K562 (cell line): ENCODE data around the gene GPR27. TPM values are rescaled to one million over a fixed set of nuclear protein-coding genes. Genes with fewer than 3 reads are reported as not detected.

Experiments used
- ATAC-seq: fragments of 200-7000 bp; cut with Tn5 transposase; 3 replicates; pipeline ENCODE4 v1.9.1; 2020; ENCODE audit warnings: moderate library complexity
- BruUV-seq: library from RNA; stranded (reverse); fragments of 400-500 nt; replicated peaks from 2 replicates; lab custom pipeline; 2021; lab: Mats Ljungman, UMichigan
- CTCF ChIA-PET: fragments of 300-600 bp; formaldehyde crosslinking; extraction: SDS; loops from one replicate; lab custom pipeline; 2021; ENCODE audit warnings: low intra/inter-chr PET ratio; lab: Yijun Ruan, JAX
- POLR2A ChIA-PET: fragments of 300-600, 350-650 bp; sonication (Branson Sonifier 250); formaldehyde crosslinking; extraction: SDS; loops from one replicate; lab custom pipeline; 2021; ENCODE audit warnings: antibody characterized with exemption, inconsistent platforms; lab: Yijun Ruan, JAX
- DNase-seq, 4 experiments: peaks; one replicate each; pipeline versions ENCODE4 v3.0.0 to v3.0.0-alpha.2; 2011 to 2018; ENCODE audit warnings: low spot score in 3 of 4, mixed read lengths in 3 of 4; ENCODE audit errors: extremely low read depth in 1 of 4
- FAIRE-seq: peaks from 2 replicates; lab custom pipeline; 2011; peaks lifted over from hg19 to GRCh38; lab: Jason Lieb, UNC
- H2AFZ ChIP-seq: 2 replicates; pipeline ENCODE4 v1.6.0; 2011; ENCODE audit warnings: low read depth, low read length, control low read depth, inconsistent platforms
- H3K27ac ChIP-seq: fragments of 200-600 bp; 3 replicates; pipeline ENCODE4 v1.8.0; 2011; ENCODE audit warnings: low read depth, mild to moderate bottlenecking, control low read depth, inconsistent platforms, low read length, moderate library complexity, mixed read lengths; ENCODE audit errors: extremely low read depth
- H3K27me3 ChIP-seq, 2 experiments: fragments of 300-600 bp in 1 of 2; 2 replicates in 1 of 2; 3 replicates in 1 of 2; pipeline versions ENCODE4 v1.6.0 to v1.8.0; 2011; ENCODE audit warnings: inconsistent platforms in 2 of 2, low read length in 2 of 2, mild to moderate bottlenecking in 1 of 2, mixed read lengths in 1 of 2, moderate library complexity in 1 of 2; ENCODE audit not compliant: control insufficient read depth in 2 of 2, insufficient read depth in 2 of 2
- H3K36me3 ChIP-seq: fragments of 300-600 bp; 3 replicates; pipeline ENCODE4 v1.8.0; 2011; ENCODE audit warnings: mild to moderate bottlenecking, low read length, inconsistent platforms; ENCODE audit not compliant: control insufficient read depth, insufficient read depth
- H3K4me1 ChIP-seq, 2 experiments: fragments of 200-600 bp in 1 of 2; replicated peaks in 1 of 2; 2 replicates in 1 of 2; 3 replicates in 1 of 2; pipeline versions ENCODE4 v1.5.1 to v1.8.0; 2011; ENCODE audit warnings: inconsistent platforms in 2 of 2, low read length in 2 of 2, mild to moderate bottlenecking in 1 of 2, mixed read lengths in 1 of 2, moderate library complexity in 1 of 2; ENCODE audit not compliant: control insufficient read depth in 2 of 2, insufficient read depth in 2 of 2
- H3K4me2 ChIP-seq: 2 replicates; pipeline ENCODE4 v1.6.1; 2011; ENCODE audit warnings: low read length, control low read depth, inconsistent platforms, mixed read lengths; ENCODE audit not compliant: insufficient read depth
- H3K4me3 ChIP-seq: fragments of 200-600 bp; sonication (generic), shearing (Covaris generic); 2 replicates; pipeline ENCODE4 v1.5.1; 2016; ENCODE audit warnings: control low read depth, inconsistent platforms
- H3K79me2 ChIP-seq: fragments of 200-600 bp; 3 replicates; pipeline ENCODE4 v1.8.0; 2011; ENCODE audit warnings: low read length, inconsistent platforms; ENCODE audit not compliant: control insufficient read depth, insufficient read depth
- H3K9ac ChIP-seq, 2 experiments: 2 replicates each; pipeline versions ENCODE4 v1.6.0 to v1.6.1; 2011; ENCODE audit warnings: low read depth in 2 of 2, low read length in 2 of 2, control low read depth in 1 of 2, inconsistent platforms in 1 of 2, mild to moderate bottlenecking in 1 of 2, mixed read lengths in 1 of 2; ENCODE audit not compliant: insufficient read depth in 1 of 2
- H3K9me1 ChIP-seq: one replicate; pipeline ENCODE4 v1.6.0; 2011; ENCODE audit warnings: inconsistent platforms, mild to moderate bottlenecking, low read length, moderate library complexity; ENCODE audit not compliant: control insufficient read depth, insufficient read depth
- H3K9me3 ChIP-seq: replicated peaks from 2 replicates; pipeline ENCODE4 v1.5.1; 2011; ENCODE audit warnings: low read depth, low read length, inconsistent platforms; ENCODE audit not compliant: control insufficient read depth, insufficient read depth
- H4K20me1 ChIP-seq: replicated peaks from 2 replicates; pipeline ENCODE4 v1.6.1; 2011; ENCODE audit warnings: low read length, inconsistent platforms, mixed read lengths; ENCODE audit not compliant: control insufficient read depth, insufficient read depth
- DACH1 ChIP-seq: fragments of 450-650 bp; IDR thresholded peaks from 2 replicates; pipeline ENCODE4 v1.6.1; 2018; ENCODE audit not compliant: partially characterized antibody
- HCFC1 ChIP-seq: IDR thresholded peaks from 2 replicates; pipeline ENCODE4 v1.6.1; 2012; ENCODE audit warnings: low read depth, low read length, improper control_type of control experiment
- HDGF ChIP-seq: fragments of 450-650 bp; IDR thresholded peaks from 2 replicates; pipeline ENCODE4 v1.6.1; 2016
- HNRNPLL ChIP-seq: fragments of 200-400 bp; formaldehyde crosslinking; IDR thresholded peaks from 2 replicates; pipeline ENCODE4 v1.6.1; 2017; ENCODE audit warnings: low read length, low read depth, mild to moderate bottlenecking; ENCODE audit not compliant: poor library complexity, severe bottlenecking
- MCM3 ChIP-seq: fragments of 450-650 bp; IDR thresholded peaks from 2 replicates; pipeline ENCODE4 v1.6.1; 2016
- ZNF133 ChIP-seq: fragments of 250-450 bp; sonication (Bioruptor Pico); IDR thresholded peaks from 2 replicates; pipeline ENCODE4 v1.4.0; 2020; ENCODE audit warnings: mild to moderate bottlenecking
- ZNF785 ChIP-seq: fragments of 250-450 bp; sonication (Bioruptor Pico); IDR thresholded peaks from 2 replicates; pipeline ENCODE4 v1.4.0; 2020; ENCODE audit warnings: mild to moderate bottlenecking
- ZNF79 ChIP-seq: fragments of 250-450 bp; sonication (Bioruptor Pico); IDR thresholded peaks from 2 replicates; pipeline ENCODE4 v1.4.0; 2020; ENCODE audit warnings: low read depth, mild to moderate bottlenecking, moderate library complexity
- WGBS: fragments of 100-300 bp; shearing (Covaris generic); methylation state at CpG from one replicate; pipeline ENCODE4 v1.1.6; 2016; ENCODE audit warnings: low coverage, mixed read lengths; ENCODE audit not compliant: insufficient coverage; ENCODE audit errors: missing lambda C conversion rate; 5-methylcytosine and 5-hydroxymethylcytosine counted together
- in situ Hi-C: fragments of 300-500 bp; cut with MboI; formaldehyde crosslinking; loops from 4 replicates; pipeline ENCODE4 v1.15.0; 2018; ENCODE audit warnings: inconsistent platforms, mixed read lengths
- intact Hi-C: fragments of 100-400 bp; cut with micrococcal nuclease; formaldehyde crosslinking; loops from 2 replicates; pipeline ENCODE4 v1.14.2; 2022
- polyA plus RNA-seq, 8 experiments: library from polyadenylated mRNA; depleted of rRNA in 4 of 8; stranded (reverse) in 5 of 8; unstranded in 3 of 8; fragments of >200 nt; fragmentation: Nextera tagmentation in 2 of 8; fragmentation: Illumina TruSeq in 1 of 8; extraction: Ambion mirVana in 2 of 8; extraction: Trizol in 1 of 8; gene quantifications; 2 replicates each; pipeline versions ENCODE4 v1.2.1 to v1.2.3, GENCODE V29; 2011 to 2014; ENCODE audit warnings: inconsistent platforms in 1 of 8, missing spikeins in 1 of 8
- total RNA-seq, 7 experiments: library from RNA; depleted of rRNA in 6 of 7; stranded (reverse); fragments of >200 nt in 6 of 7; fragmentation: Illumina TruSeq in 2 of 7; extraction: Trizol in 2 of 7; gene quantifications; 2 replicates each; pipeline versions ENCODE4 v1.2.1 to v1.2.3, GENCODE V29; 2011 to 2021; ENCODE audit warnings: low replicate concordance in 1 of 7
- TF ChIP-seq, protein P1 (sequence below): sonication (generic); formaldehyde crosslinking; IDR thresholded peaks from 2 replicates; pipeline ENCODE4 v1.8.0; 2022; ENCODE audit warnings: mild to moderate bottlenecking, low read depth, missing genetic modification reagents

GPR27 gene
- total and polyA plus RNA-seq, 9 of the 15 experiments (the other 6 are each of a cell fraction or from before 2014, with no cell fraction given) = not detected

DNA sequence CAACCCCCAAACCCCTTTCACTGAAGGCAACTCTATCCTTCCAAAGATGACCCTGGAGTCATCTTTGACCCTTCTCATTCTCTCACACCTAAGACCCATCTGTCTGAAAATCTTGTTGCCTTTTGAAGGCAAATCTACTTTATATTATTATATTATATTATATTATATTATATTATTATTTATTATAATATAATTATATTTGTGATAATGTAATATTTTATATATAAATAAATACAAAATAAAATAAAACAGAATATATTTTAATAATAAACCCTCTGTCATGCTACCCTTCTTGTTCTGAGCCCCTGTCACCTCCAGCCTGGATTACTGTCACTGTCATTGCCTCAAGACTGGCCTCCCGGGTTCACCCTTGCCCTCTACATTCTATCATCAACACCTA lies 36.3 kb downstream of the GPR27 start:
- Histone ChIP-seq H2AFZ (no peak overlapping the region), H3K36me3 (no peaks in the 10 kb centered on the region), H3K9me1 (no peaks in the 10 kb centered on the region), H3K79me2 (no peaks in the 10 kb centered on the region), H3K27me3 (no peaks in the 10 kb centered on the region; a peak in 1 of 5 replicates), H3K4me2 (no peak overlapping the region), H3K4me1 (peaks cover 0 to 3% of the 10 kb centered on the region in 2 experiments; a peak in 3 of 5 replicates), H3K9me3 (no peaks in the 10 kb centered on the region), H4K20me1 (no peaks in the 10 kb centered on the region), H3K4me3 (no peak overlapping the region), H3K9ac (no peak overlapping the region), H3K27ac (no peak overlapping the region)
- ChIA-PET CTCF (no interaction called here), POLR2A (interaction anchor here (0.6 kb wide), 1 partner anchor 623 kb away, joined by 3 read pairs; no protein-coding TSS in a partner anchor)
- in situ Hi-C loops = no loop called here
- intact Hi-C loops = no loop called here
- ATAC-seq = no peak
- no peak for DNase-seq
- no peak for FAIRE-seq
- no TSS peak for BruUV-seq
- 33% methylated on average over 1 of the region's 1 CpG for WGBS
- TF ChIP-seq MCM3 (no peak), HDGF (no peak), ZNF79 (no peak), ZNF785 (no peak), HCFC1 (no peak), ZNF133 (CRISPR knock-in tag) (no peak), HNRNPLL (no peak), DACH1 (no peak)
- TF ChIP-seq, protein P1, sequence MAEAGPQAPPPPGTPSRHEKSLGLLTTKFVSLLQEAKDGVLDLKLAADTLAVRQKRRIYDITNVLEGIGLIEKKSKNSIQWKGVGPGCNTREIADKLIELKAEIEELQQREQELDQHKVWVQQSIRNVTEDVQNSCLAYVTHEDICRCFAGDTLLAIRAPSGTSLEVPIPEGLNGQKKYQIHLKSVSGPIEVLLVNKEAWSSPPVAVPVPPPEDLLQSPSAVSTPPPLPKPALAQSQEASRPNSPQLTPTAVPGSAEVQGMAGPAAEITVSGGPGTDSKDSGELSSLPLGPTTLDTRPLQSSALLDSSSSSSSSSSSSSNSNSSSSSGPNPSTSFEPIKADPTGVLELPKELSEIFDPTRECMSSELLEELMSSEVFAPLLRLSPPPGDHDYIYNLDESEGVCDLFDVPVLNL (CRISPR knock-in tag) = no peak
